ENCODE data around the gene MTARC2. TPM values are rescaled to one million over a fixed set of nuclear protein-coding genes. Genes with fewer than 3 reads are reported as not detected.

MTARC2 gene
- total and polyA plus RNA-seq, 2 of the 4 experiments (the other 2 are of a cell fraction): 0.36 to 2.6 TPM

GRCh38 chr1:220827445-220828178 lies 79.5 kb downstream of the MTARC2 start:
- no peaks in the 10 kb centered on the region for H3K36me3 ChIP-seq (ENCODE audit: control insufficient read depth, insufficient read depth, low read length)
- intact Hi-C loops (cut with micrococcal nuclease) (no loop called here), in situ Hi-C loops (cut with MboI; ENCODE audit: low sequenced_read_pairs) (no loop called here), dilution Hi-C loops (cut with HindIII; ENCODE audit: low sequenced_read_pairs, unreplicated experiment) (no loop called here)
- no peak overlapping the region for H3K4me2 ChIP-seq (ENCODE audit: low read depth, low read length)
- H3K27ac ChIP-seq (ENCODE audit: insufficient read depth, low read length): no peak overlapping the region
- H2AFZ ChIP-seq (replicated peaks; ENCODE audit: low read length, poor library complexity): no peak overlapping the region
- ChIA-PET POLR2A (ENCODE audit: unreplicated experiment) (no interaction called here), CTCF (no interaction called here)
- no peaks in the 10 kb centered on the region for H3K79me1 ChIP-seq (ENCODE audit: low read depth in 1 of 2, low read length in 2 of 2)
- no peak overlapping the region; the same call in 1 of the 2 replicates for H4K91ac ChIP-seq (ENCODE audit: insufficient read depth, low read depth, low read length)
- no peaks in the 10 kb centered on the region for H3K9me1 ChIP-seq (ENCODE audit: insufficient read depth, low read length)
- no peak overlapping the region for H3K14ac ChIP-seq (replicated peaks; ENCODE audit: low read depth, low read length)
- peaks cover 4% of the 10 kb centered on the region for H3K27me3 ChIP-seq (ENCODE audit: control insufficient read depth, insufficient read depth, low read length)
- H3K18ac ChIP-seq (ENCODE audit: low read depth, low read length): peak overlapping the region; percentile 36; the same call in 1 of the 2 replicates
- H2BK120ac ChIP-seq (ENCODE audit: low read depth, low read length): no peak overlapping the region
- no peak overlapping the region for H3K56ac ChIP-seq (ENCODE audit: extremely low read depth, insufficient read depth, low read length)
- H2BK15ac ChIP-seq (ENCODE audit: low read depth, low read length): no peak overlapping the region
- DNase-seq (no peak), ATAC-seq (ENCODE audit: low read depth) (no peak)
- H4K20me1 ChIP-seq (ENCODE audit: insufficient read depth, low read length): no peaks in the 10 kb centered on the region
- H2BK5ac ChIP-seq (ENCODE audit: low read depth, low read length, poor library complexity, severe bottlenecking): no peak overlapping the region
- TF ChIP-seq SMC3 (IDR thresholded peaks at IDR 0.05; ENCODE audit: low read depth, low read length) (no peak), RFX5 (IDR thresholded peaks at IDR 0.05; ENCODE audit: low read depth, low read length) (no peak), MXI1 (IDR thresholded peaks at IDR 0.05; ENCODE audit: borderline replicate concordance, low read depth, low read length) (no peak), BHLHE40 (IDR thresholded peaks at IDR 0.05; ENCODE audit: low read depth, low read length) (no peak), USF2 (IDR thresholded peaks at IDR 0.05; ENCODE audit: low read depth, low read length) (no peak)
- no peak overlapping the region for H2AK5ac ChIP-seq (ENCODE audit: low read depth, low read length)
- 74% methylated on average over 2 of the region's 4 CpGs; no CpG with 5 or more reads in 1 of the 2 experiments for WGBS, 2 experiments (ENCODE audit: extremely low coverage in 2 of 2, insufficient read length in 1 of 2)
- H3K4me3 ChIP-seq (ENCODE audit: insufficient read depth, low read depth, low read length): no peak overlapping the region
- no peak overlapping the region for H3K4ac ChIP-seq (ENCODE audit: low read depth, low read length)
- H3K23ac ChIP-seq (ENCODE audit: low read depth, low read length): no peak overlapping the region
- no peak overlapping the region for H2BK20ac ChIP-seq (ENCODE audit: low read depth, low read length)
- H3K9me3 ChIP-seq (ENCODE audit: control insufficient read depth, insufficient read depth, low read length): peaks cover 3% of the 10 kb centered on the region; the same call in 1 of the 2 replicates
- no peak overlapping the region for H4K8ac ChIP-seq (ENCODE audit: low read depth in 2 of 2, low read length in 2 of 2)
- no peak overlapping the region; the same call in 1 of the 2 replicates for H4K5ac ChIP-seq (ENCODE audit: low read depth, low read length)
- no TSS peak for BruUV-seq (replicated peaks)
- peaks cover 19% of the 10 kb centered on the region for H3K4me1 ChIP-seq (ENCODE audit: control insufficient read depth, insufficient read depth, low read length)
- H2AK9ac ChIP-seq (replicated peaks; ENCODE audit: low read depth, low read length, poor library complexity): no peak overlapping the region
- H3K9ac ChIP-seq (ENCODE audit: low read depth, low read length): no peak overlapping the region
